Lower lobe of right lung (tissue), 2 donors: ENCODE results near the gene GSG1. TPM values are rescaled to one million over a fixed set of nuclear protein-coding genes. Genes with fewer than 3 reads are reported as not detected.
A peak's percentile ranks its signal among the peaks of the same experiment; 100 is the strongest.

ENCODE experiments used
- ATAC-seq, 2 donors: fragments of 200-7000 bp; cut with Tn5 transposase; one replicate each; pipeline ENCODE4 v1.9.1; 2020 to 2022; ENCODE audit warnings: mild to moderate bottlenecking in 2 of 2, moderate library complexity in 2 of 2
- DNase-seq: peaks from one replicate; pipeline ENCODE4 v3.0.0-alpha.2; 2020
- H3K27ac ChIP-seq: fragments of 200-600 bp; one replicate; pipeline ENCODE4 v1.8.0; 2022
- H3K27me3 ChIP-seq: fragments of 200-600 bp; one replicate; pipeline ENCODE4 v1.8.0; 2022; ENCODE audit warnings: low read depth
- H3K36me3 ChIP-seq: fragments of 200-600 bp; one replicate; pipeline ENCODE4 v1.8.0; 2022; ENCODE audit warnings: mild to moderate bottlenecking
- H3K4me1 ChIP-seq: fragments of 200-600 bp; one replicate; pipeline ENCODE4 v1.8.0; 2022
- H3K4me3 ChIP-seq: fragments of 200-600 bp; one replicate; pipeline ENCODE4 v1.8.0; 2022; ENCODE audit warnings: mild to moderate bottlenecking
- H3K9me3 ChIP-seq: fragments of 200-600 bp; one replicate; pipeline ENCODE4 v1.8.0; 2022
- intact Hi-C: fragments of 100-400 bp; cut with DNase I; formaldehyde crosslinking; loops from one replicate; pipeline ENCODE4 v1.11.0; 2022
- total RNA-seq: library from RNA; stranded (reverse); fragmentation: NEBNext Ultra II Directional; extraction: Animal tissue kit (Norgen Biotek cat#: 25700); gene quantifications from one replicate; pipeline ENCODE4 v1.2.1, GENCODE V29; 2021
- TF ChIP-seq, protein P1 (sequence below): fragments of 200-600 bp; IDR thresholded peaks from one replicate; pipeline ENCODE4 v1.8.0; 2022; ENCODE audit warnings: antibody characterized with exemption, mild to moderate bottlenecking
- donor health status: DM: no; HTN: yes; CAD: no; lungs with severe emphysema.

Gene GSG1
- total RNA-seq, 1 donor from 2014 or later = not detected

DNA sequence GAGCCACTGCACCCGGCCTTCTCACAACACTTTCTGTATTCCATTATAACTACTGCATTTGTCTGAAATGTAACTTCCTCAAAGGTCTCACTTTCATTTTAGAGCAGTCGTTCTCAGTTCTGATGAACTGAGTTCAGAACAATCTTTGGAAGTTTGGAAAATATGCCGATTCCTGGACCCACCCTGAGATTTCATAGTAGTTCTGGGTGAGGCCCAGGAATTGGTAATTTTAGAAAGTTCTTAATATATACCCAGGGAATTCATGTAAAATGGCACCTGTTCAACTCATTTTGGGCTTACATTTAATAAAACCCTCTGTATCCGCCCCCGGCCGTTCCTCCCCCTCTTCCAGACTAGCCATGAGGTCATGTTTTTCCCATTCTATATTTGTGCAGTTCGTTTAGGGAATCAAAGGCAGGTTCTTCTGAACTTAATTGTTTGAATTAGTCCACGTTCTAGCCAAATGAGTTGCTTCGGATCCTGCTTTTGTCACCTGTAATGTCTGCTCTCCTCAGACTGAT is 5.9 kb downstream of the GSG1 start:
- intact Hi-C loops = loop anchor here (5.0 kb wide), 1 partner anchor 115 kb away; no protein-coding TSS in a partner anchor

DNA sequence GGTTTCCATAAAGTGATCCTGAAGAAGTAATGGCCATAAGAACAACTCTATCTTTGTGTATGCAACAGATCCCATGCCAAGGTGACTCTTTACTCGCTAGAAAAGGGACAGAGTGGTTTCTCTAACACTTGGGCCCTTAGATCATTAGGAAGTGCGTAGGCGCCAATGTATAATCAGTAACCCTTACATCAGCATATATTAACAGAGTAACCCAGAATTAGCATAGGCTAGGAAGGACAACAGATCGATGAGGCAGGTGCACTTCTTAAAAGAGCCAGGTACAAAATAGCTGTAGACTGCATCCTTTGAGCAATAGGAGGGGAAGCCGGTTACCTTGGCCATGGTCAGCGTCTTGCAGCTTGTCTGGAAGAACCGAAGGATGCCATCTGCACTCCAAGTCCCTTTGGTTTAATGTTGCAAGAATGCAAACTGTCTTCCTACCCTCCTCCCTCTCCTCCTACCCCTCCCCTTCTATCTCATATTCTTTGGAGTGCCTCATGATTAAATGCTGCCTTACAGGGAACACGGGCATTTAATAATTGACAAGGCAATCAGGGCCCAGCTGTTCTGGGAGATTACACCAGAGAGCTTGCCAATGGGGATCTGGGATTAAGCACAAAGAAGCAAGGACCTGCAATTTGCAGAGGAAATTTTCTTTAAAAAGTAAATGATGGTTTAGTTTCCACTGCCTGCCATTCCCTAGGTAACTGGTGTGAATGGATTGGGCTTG is 8.0 kb downstream of the GSG1 start:
- DNase-seq (no peak), ATAC-seq (no peak)
- Histone ChIP-seq H3K4me3 (no peak overlapping the region), H3K27ac (no peak overlapping the region), H3K4me1 (peaks cover 50% of the 10 kb centered on the region), H3K36me3 (no peaks in the 10 kb centered on the region), H3K9me3 (no peaks in the 10 kb centered on the region), H3K27me3 (no peaks in the 10 kb centered on the region)
- TF ChIP-seq, protein P1, sequence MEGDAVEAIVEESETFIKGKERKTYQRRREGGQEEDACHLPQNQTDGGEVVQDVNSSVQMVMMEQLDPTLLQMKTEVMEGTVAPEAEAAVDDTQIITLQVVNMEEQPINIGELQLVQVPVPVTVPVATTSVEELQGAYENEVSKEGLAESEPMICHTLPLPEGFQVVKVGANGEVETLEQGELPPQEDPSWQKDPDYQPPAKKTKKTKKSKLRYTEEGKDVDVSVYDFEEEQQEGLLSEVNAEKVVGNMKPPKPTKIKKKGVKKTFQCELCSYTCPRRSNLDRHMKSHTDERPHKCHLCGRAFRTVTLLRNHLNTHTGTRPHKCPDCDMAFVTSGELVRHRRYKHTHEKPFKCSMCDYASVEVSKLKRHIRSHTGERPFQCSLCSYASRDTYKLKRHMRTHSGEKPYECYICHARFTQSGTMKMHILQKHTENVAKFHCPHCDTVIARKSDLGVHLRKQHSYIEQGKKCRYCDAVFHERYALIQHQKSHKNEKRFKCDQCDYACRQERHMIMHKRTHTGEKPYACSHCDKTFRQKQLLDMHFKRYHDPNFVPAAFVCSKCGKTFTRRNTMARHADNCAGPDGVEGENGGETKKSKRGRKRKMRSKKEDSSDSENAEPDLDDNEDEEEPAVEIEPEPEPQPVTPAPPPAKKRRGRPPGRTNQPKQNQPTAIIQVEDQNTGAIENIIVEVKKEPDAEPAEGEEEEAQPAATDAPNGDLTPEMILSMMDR = no peak
- intact Hi-C loops = loop anchor here (5.0 kb wide), 1 partner anchor 117 kb away; no protein-coding TSS in a partner anchor

More for the DNA sequence above, 5.9 kb downstream of the GSG1 start:
- H3K4me3 ChIP-seq = peak overlapping the region; percentile 33
- no peaks in the 10 kb centered on the region for H3K36me3 ChIP-seq
- H3K27me3 ChIP-seq = no peaks in the 10 kb centered on the region
- DNase-seq = peak; percentile 58
- peak overlapping the region; percentile 95 for H3K27ac ChIP-seq
- no peaks in the 10 kb centered on the region for H3K9me3 ChIP-seq
- peaks cover 67% of the 10 kb centered on the region for H3K4me1 ChIP-seq
- TF ChIP-seq, protein P1 = no peak
- no peak for ATAC-seq

DNA sequence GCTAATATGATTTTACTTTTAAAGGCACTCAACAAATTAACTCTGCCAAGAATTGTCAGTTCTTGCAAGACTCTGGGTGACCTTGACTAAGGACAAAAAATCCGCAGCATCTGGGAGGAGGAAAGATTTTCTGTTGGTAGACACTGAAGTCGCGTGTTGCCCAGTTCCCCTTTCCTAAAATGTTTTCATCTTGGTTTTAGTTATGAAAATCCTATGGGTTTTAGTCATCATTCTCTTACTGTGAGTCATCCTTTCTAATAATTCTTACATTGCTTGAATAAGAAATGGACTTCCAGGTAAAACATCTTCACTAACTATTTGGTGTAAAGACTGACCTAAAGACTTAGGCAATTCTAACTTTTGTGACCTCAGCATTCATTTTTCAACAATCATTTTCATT is 9.1 kb downstream of the GSG1 start:
- ATAC-seq = no peak
- intact Hi-C loops = no loop called here
- H3K27ac ChIP-seq = no peak overlapping the region

DNA sequence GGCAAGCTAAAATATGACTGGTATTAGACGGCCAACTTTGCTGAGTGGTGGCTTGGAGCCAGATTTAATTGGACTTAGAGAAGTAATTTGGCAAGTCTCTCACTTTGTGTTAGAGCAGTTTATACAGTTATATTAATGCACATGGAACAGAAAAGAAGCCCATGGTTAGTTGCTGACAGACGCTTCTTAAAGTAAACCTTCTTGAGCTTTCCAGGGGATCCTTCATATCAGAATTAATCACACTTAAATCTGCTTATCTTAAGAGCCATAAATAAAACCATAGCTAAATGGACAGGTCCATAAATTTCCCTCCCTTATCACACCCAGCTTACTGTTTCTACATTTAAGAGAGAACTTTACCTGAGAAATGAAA is 9.6 kb downstream of the GSG1 start:
- intact Hi-C loops = no loop called here
- TF ChIP-seq, protein P1 = no peak
- Histone ChIP-seq H3K27me3 (no peaks in the 10 kb centered on the region), H3K9me3 (no peaks in the 10 kb centered on the region), H3K27ac (no peak overlapping the region), H3K36me3 (no peaks in the 10 kb centered on the region), H3K4me3 (no peak overlapping the region), H3K4me1 (peaks cover 34% of the 10 kb centered on the region)
- ATAC-seq (no peak), DNase-seq (no peak)

More for the DNA sequence above, 9.1 kb downstream of the GSG1 start:
- Histone ChIP-seq H3K4me3 (no peak overlapping the region), H3K36me3 (no peaks in the 10 kb centered on the region), H3K27me3 (no peaks in the 10 kb centered on the region), H3K9me3 (no peaks in the 10 kb centered on the region), H3K4me1 (peaks cover 39% of the 10 kb centered on the region)
- TF ChIP-seq, protein P1 = no peak
- DNase-seq = no peak

DNA sequence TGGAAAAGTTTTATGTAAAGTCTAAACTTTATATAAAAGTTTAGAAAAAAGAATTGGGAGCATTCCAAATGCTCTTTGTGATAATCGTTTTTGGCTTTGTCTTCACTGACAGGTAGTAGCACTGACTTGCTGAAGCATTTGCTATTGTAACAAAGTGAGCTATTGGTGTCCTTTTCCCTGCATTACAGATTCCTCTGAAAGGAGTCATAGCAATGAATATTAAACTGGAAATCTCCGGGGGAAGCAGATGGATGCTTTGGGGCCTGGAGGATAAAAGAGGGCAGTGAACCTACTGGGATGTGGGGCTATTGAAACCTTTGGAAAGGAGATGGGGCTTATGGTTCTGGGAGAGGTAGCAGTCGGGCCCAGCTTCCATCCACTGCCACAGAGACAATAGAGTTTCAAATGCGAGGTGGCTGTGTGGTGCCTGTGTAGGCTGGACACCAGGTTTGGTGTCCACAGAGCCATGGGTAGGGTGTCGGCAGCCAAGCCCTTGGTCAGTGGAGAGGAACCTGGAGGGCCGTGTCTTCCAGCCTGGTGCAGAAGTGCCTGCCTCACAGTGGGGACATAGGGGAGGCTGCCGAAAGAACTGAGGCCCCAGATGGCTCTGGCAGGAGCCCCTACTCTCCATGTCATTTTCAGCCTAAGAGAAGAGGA is 10.1 kb downstream of the GSG1 start:
- Histone ChIP-seq H3K27me3 (no peaks in the 10 kb centered on the region), H3K36me3 (no peaks in the 10 kb centered on the region), H3K4me3 (no peak overlapping the region), H3K4me1 (peaks cover 29% of the 10 kb centered on the region), H3K27ac (no peak overlapping the region), H3K9me3 (no peaks in the 10 kb centered on the region)
- TF ChIP-seq, protein P1 = no peak
- no peak for ATAC-seq
- intact Hi-C loops = no loop called here
- no peak for DNase-seq
